ENCODE measurements around the gene TBC1D12.

The TBC1D12 gene

DNA sequence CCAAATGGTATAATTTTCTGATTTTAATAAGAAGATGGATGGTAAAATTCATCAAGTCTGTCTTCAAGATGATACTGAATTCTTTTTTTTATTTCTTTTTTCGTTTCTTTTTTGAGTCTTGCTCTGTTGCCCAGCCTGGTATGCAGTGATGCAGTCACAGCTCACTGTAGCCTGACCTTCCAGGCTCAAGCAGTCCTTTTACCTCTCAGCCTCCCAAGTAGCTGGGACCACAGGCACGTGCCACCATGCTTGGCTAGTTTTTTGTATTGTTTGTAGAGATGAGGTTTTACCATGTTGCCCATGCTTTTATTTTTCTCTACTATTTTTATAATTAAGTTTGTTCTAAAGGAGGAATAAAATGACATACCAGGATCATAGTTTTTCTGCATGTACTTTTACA, 91.1 kb downstream of the TBC1D12 start:
- CTCF ChIA-PET = no interaction called here
- DNase-seq (ENCODE audit: low read depth, low spot score) = no peak
- POLR2A ChIA-PET = no interaction called here
- no peak overlapping the region for H3K4me3 ChIP-seq (ENCODE audit: low read depth, low read length)
- no peak for TF ChIP-seq CTCF (IDR thresholded peaks at IDR 0.05; ENCODE audit: insufficient read depth, low read length, missing control alignments)

DNA sequence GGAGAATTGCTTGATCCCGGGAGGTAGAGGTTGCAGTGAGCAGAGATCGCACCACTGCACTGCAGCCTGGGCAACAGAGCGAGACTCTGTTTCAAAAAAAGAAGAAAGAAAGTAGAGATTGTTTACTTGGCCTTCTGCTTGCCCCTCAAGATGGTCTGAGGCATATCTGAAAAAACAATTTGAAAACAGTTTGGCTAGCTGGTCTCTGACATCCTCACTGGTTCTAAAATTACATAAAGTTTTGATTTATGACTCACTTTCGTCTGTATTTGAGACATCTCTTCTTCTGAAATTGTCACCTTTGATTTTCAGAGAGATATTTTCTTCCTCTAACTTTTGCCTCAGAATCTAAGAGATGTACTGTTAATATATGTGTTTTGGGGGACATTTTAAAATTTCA, 93.7 kb downstream of the TBC1D12 start:
- ChIA-PET CTCF (interaction anchor here (1.4 kb wide), 1 partner anchor 52 kb away, joined by 4 read pairs; no protein-coding TSS in a partner anchor), POLR2A (no interaction called here)
- DNase-seq (ENCODE audit: low read depth, low spot score) = no peak
- H3K4me3 ChIP-seq (ENCODE audit: low read depth, low read length) = no peak overlapping the region
- no peak for TF ChIP-seq CTCF (IDR thresholded peaks at IDR 0.05; ENCODE audit: insufficient read depth, low read length, missing control alignments)

DNA sequence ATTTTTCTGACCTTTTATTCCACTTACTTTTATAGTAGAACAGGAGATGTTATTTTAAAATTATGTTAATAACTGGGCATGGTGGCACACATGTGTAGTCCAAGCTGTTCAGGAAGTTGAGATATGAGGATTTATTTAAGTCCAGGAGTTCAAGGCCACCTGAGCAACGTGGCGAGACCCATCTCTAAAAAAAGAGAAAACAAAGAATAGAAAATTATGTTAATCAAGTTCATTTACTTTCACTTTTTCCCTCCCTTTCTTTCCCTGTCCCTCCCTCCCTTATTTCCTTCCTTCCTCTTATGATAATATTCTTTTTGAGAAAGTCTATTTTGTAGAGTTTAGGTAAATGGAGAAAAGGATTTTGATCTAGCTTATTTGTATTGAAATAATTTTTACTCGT, 94.3 kb downstream of the TBC1D12 start:
- TF ChIP-seq CTCF (IDR thresholded peaks at IDR 0.05; ENCODE audit: insufficient read depth, low read length, missing control alignments) = no peak
- POLR2A ChIA-PET = no interaction called here
- H3K4me3 ChIP-seq (ENCODE audit: low read depth, low read length) = no peak overlapping the region
- CTCF ChIA-PET = no interaction called here
- DNase-seq (ENCODE audit: low read depth, low spot score) = no peak

- peak; percentile 30 for TF ChIP-seq CTCF (IDR thresholded peaks at IDR 0.05; ENCODE audit: insufficient read depth, low read length, missing control alignments)
- POLR2A ChIA-PET = no interaction called here
- CTCF ChIA-PET = no interaction called here
- H3K4me3 ChIP-seq (ENCODE audit: low read depth, low read length) = no peak overlapping the region
- DNase-seq (ENCODE audit: low read depth, low spot score) = no peak
Measured at GRCh38 chr10:94500063-94500462, 97.7 kb downstream of the TBC1D12 start.

GRCh38 chr10:94521276-94522250, 119.2 kb downstream of the TBC1D12 start:
- DNase-seq (ENCODE audit: low read depth, low spot score) = no peak
- ChIA-PET CTCF (no interaction called here), POLR2A (no interaction called here)
- TF ChIP-seq CTCF (IDR thresholded peaks at IDR 0.05; ENCODE audit: insufficient read depth, low read length, missing control alignments) = no peak
- no peak overlapping the region for H3K4me3 ChIP-seq (ENCODE audit: low read depth, low read length)

GRCh38 chr10:94524146-94524545, 121.8 kb downstream of the TBC1D12 start:
- ChIA-PET CTCF (no interaction called here), POLR2A (no interaction called here)
- no peak for TF ChIP-seq CTCF (IDR thresholded peaks at IDR 0.05; ENCODE audit: insufficient read depth, low read length, missing control alignments)
- peak; percentile 14 for DNase-seq (ENCODE audit: low read depth, low spot score)
- no peak overlapping the region for H3K4me3 ChIP-seq (ENCODE audit: low read depth, low read length)
